ENCODE results near the gene EFCAB14. TPM values are rescaled to one million over a fixed set of nuclear protein-coding genes. Genes with fewer than 3 reads are reported as not detected.

The EFCAB14 gene
- total and polyA plus RNA-seq, 2 of the 8 experiments (the other 6 are each of a cell fraction or from before 2014, with no cell fraction given) = 19.4 to 40.4 TPM

- no peak overlapping the region for H2BK20ac ChIP-seq (ENCODE audit: low read length)
- H3K36me3 ChIP-seq (ENCODE audit: control insufficient read depth in 2 of 4, insufficient read depth in 4 of 4, low read length in 3 of 4) = peaks cover 3 to 63% (median 54%) of the 10 kb centered on the region in 4 experiments; a peak in 7 of 8 replicates
- H3K56ac ChIP-seq (replicated peaks; ENCODE audit: insufficient read length, low read depth, low read length) = no peak overlapping the region
- no peak overlapping the region for H3K9ac ChIP-seq (replicated peaks in 1 of 4; ENCODE audit: extremely low read depth in 1 of 4, low read depth in 3 of 4, low read length in 3 of 4)
- no peak overlapping the region for H2AFZ ChIP-seq (ENCODE audit: low read length)
- no peaks in the 10 kb centered on the region for H3K9me3 ChIP-seq (ENCODE audit: insufficient read depth in 2 of 2, low read depth in 1 of 2, low read length in 1 of 2)
- H2BK120ac ChIP-seq (replicated peaks; ENCODE audit: low read depth, low read length) = no peak overlapping the region
- H3K27me3 ChIP-seq (replicated peaks in 1 of 4; ENCODE audit: control insufficient read depth in 3 of 4, extremely low read depth in 1 of 4, insufficient read depth in 3 of 4, low read length in 3 of 4) = no peaks in the 10 kb centered on the region
- no peak overlapping the region for H3K4me2 ChIP-seq (ENCODE audit: insufficient read depth in 1 of 2, low read depth in 2 of 2, low read length in 2 of 2)
- ChIA-PET CTCF (ENCODE audit: partially characterized antibody) (no interaction called here), POLR2A (ENCODE audit: partially characterized antibody) (interaction anchor here (1.1 kb wide), 1 partner anchor 22 kb away, joined by 3 read pairs; no protein-coding TSS in a partner anchor)
- DNase-seq (ENCODE audit: low read depth in 1 of 2, low spot score in 2 of 2) (no peak), FAIRE-seq (no peak)
- H4K20me1 ChIP-seq (replicated peaks in 1 of 2; ENCODE audit: control insufficient read depth in 1 of 2, insufficient read depth in 2 of 2, low read length in 2 of 2) = peaks cover 0 to 4% of the 10 kb centered on the region in 2 experiments
- no peak overlapping the region for H2BK5ac ChIP-seq (ENCODE audit: low read depth, low read length)
- H4K5ac ChIP-seq (ENCODE audit: insufficient read length, low read depth, low read length) = no peak overlapping the region
- H3K18ac ChIP-seq (ENCODE audit: extremely low read depth, low read length) = no peak overlapping the region
- H2AK5ac ChIP-seq (ENCODE audit: low read depth, low read length) = no peak overlapping the region
- no peaks in the 10 kb centered on the region; a peak in 1 of 7 replicates for H3K4me1 ChIP-seq (replicated peaks in 1 of 4; ENCODE audit: control insufficient read depth in 3 of 4, insufficient read depth in 4 of 4, low read length in 3 of 4)
- H3K23me2 ChIP-seq (ENCODE audit: low read depth, low read length) = no peaks in the 10 kb centered on the region
- H4K8ac ChIP-seq (ENCODE audit: extremely low read depth, insufficient read depth, low read length) = no peak overlapping the region
- 88% methylated on average over 6 of the region's 6 CpGs; no CpG with 5 or more reads in 1 of the 2 experiments for WGBS, 2 experiments (ENCODE audit: extremely low coverage in 1 of 2, insufficient coverage in 1 of 2, insufficient read length in 1 of 2, insufficient replicate concordance in 2 of 2, low coverage in 1 of 2, low lambda C conversion rate in 2 of 2, missing lambda C conversion rate in 1 of 2)
- H3K27ac ChIP-seq (ENCODE audit: low read depth, low read length) = no peak overlapping the region
- H2BK12ac ChIP-seq (ENCODE audit: low read depth, low read length) = no peak overlapping the region
- no peak overlapping the region for H2BK15ac ChIP-seq (ENCODE audit: low read length)
- no peak overlapping the region for H3K4me3 ChIP-seq (ENCODE audit: extremely low read depth in 1 of 4, insufficient read depth in 2 of 4, low read depth in 3 of 4, low read length in 4 of 4)
- no peaks in the 10 kb centered on the region for H3K79me1 ChIP-seq (ENCODE audit: low read depth, low read length)
- H4K91ac ChIP-seq (replicated peaks; ENCODE audit: insufficient read length, low read length) = no peak overlapping the region
- no peak overlapping the region for H3K23ac ChIP-seq (ENCODE audit: insufficient read length)
- H3K79me2 ChIP-seq (ENCODE audit: control insufficient read depth in 1 of 2, insufficient read depth in 2 of 2, low read length in 2 of 2) = no peaks in the 10 kb centered on the region
- H3K14ac ChIP-seq (ENCODE audit: insufficient read length) = no peak overlapping the region
- no peak overlapping the region for H3K4ac ChIP-seq (replicated peaks; ENCODE audit: insufficient read length, low read depth, low read length)
- TF ChIP-seq CTCF (IDR thresholded peaks at IDR 0.05; ENCODE audit: control extremely low read depth in 1 of 3, insufficient read depth in 1 of 3, low read depth in 1 of 3, low read length in 3 of 3) = no peak
- no peak for TF ChIP-seq KDM1A (IDR thresholded peaks at IDR 0.05; ENCODE audit: borderline replicate concordance, low read length)
- TF ChIP-seq BACH1 (IDR thresholded peaks at IDR 0.05; ENCODE audit: low read length) = no peak
- TF ChIP-seq POLR2A (IDR thresholded peaks at IDR 0.05; ENCODE audit: control extremely low read depth in 1 of 2, low read depth in 2 of 2, low read length in 2 of 2) = no peak
- no peak for TF ChIP-seq TEAD4 (IDR thresholded peaks at IDR 0.05; ENCODE audit: low read depth, low read length)
- TF ChIP-seq HDAC2 (IDR thresholded peaks at IDR 0.05; ENCODE audit: borderline replicate concordance in 1 of 2, low read depth in 2 of 2, low read length in 2 of 2) = no peak
- no peak for TF ChIP-seq SP1 (IDR thresholded peaks at IDR 0.05; ENCODE audit: low read depth, low read length)
- TF ChIP-seq MAFK (IDR thresholded peaks at IDR 0.05; ENCODE audit: low read depth, low read length) = no peak
- no peak for TF ChIP-seq RFX5 (IDR thresholded peaks at IDR 0.05; ENCODE audit: borderline replicate concordance, low read depth, low read length)
- TF ChIP-seq JUN (IDR thresholded peaks at IDR 0.05; ENCODE audit: low read depth, low read length) = no peak
- TF ChIP-seq ZNF274 (IDR thresholded peaks at IDR 0.05; ENCODE audit: borderline replicate concordance, extremely low read depth, low read length) = no peak
Measured at GRCh38 chr1:46691997-46692790, 26.7 kb downstream of the EFCAB14 start.
